ENCODE measurements around the gene SARNP.

DNA sequence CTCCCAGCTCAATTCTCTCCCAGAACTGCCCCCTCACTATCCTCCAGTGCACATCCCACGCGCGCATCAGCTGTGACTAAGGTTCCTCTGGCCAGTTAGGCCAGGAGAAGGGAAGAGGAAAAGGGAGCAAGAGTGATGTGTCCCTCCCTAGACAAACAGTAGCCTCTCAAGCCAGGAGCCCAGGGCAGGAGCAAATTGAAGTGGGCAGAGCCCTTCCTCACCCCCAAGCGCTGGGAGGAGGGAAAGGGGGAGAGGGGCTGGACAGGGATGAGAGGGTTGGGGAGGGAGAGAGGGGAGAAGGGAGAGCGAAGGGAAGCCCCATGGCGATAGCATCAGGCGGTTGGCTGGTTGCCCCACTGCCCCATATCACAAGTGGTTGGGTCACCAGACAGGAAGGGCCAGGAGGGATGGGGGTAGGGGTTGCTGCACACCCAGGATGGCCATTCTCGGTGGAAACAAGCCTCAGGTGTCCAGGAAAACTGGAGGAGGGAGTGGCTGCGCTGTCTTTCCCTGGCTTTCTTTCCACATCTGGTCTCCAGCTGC lies 89.8 kb downstream of the SARNP start:
- TF ChIP-seq, protein P1, sequence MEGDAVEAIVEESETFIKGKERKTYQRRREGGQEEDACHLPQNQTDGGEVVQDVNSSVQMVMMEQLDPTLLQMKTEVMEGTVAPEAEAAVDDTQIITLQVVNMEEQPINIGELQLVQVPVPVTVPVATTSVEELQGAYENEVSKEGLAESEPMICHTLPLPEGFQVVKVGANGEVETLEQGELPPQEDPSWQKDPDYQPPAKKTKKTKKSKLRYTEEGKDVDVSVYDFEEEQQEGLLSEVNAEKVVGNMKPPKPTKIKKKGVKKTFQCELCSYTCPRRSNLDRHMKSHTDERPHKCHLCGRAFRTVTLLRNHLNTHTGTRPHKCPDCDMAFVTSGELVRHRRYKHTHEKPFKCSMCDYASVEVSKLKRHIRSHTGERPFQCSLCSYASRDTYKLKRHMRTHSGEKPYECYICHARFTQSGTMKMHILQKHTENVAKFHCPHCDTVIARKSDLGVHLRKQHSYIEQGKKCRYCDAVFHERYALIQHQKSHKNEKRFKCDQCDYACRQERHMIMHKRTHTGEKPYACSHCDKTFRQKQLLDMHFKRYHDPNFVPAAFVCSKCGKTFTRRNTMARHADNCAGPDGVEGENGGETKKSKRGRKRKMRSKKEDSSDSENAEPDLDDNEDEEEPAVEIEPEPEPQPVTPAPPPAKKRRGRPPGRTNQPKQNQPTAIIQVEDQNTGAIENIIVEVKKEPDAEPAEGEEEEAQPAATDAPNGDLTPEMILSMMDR (IDR thresholded peaks at IDR 0.05): no peak
- TF ChIP-seq EZH2 (IDR thresholded peaks at IDR 0.05) (no peak), EZH2phosphoT487 (IDR thresholded peaks at IDR 0.05) (no peak)
